IPS-18a (cell line): ENCODE results near the gene CCDC34.

Experiments used
- H3K27ac ChIP-seq: one replicate; pipeline ENCODE4 v1.5.1; 2013; ENCODE audit warnings: low read length
- H3K27me3 ChIP-seq: one replicate; pipeline ENCODE4 v1.6.1; 2013; ENCODE audit warnings: mild to moderate bottlenecking, low read length; ENCODE audit not compliant: control insufficient read depth, insufficient read depth
- H3K36me3 ChIP-seq: one replicate; pipeline ENCODE4 v1.6.1; 2013; ENCODE audit warnings: low read depth, low read length; ENCODE audit not compliant: control insufficient read depth
- H3K4me1 ChIP-seq: one replicate; pipeline ENCODE4 v1.6.1; 2013; ENCODE audit warnings: low read depth, low read length; ENCODE audit not compliant: control insufficient read depth
- H3K4me3 ChIP-seq: one replicate; pipeline ENCODE4 v1.5.1; 2013; ENCODE audit warnings: low read length
- H3K9ac ChIP-seq: one replicate; pipeline ENCODE4 v1.6.1; 2013; ENCODE audit warnings: mild to moderate bottlenecking, low read length, moderate library complexity
- H3K9me3 ChIP-seq: one replicate; pipeline ENCODE4 v1.6.1; 2013; ENCODE audit warnings: low read depth, low read length; ENCODE audit not compliant: control insufficient read depth

Gene CCDC34

GRCh38 chr11:27293515-27294417 is 69.2 kb downstream of the CCDC34 start:
- Histone ChIP-seq H3K9me3 (peaks cover 18% of the 10 kb centered on the region), H3K9ac (no peak overlapping the region), H3K27ac (no peak overlapping the region), H3K27me3 (no peaks in the 10 kb centered on the region), H3K36me3 (no peaks in the 10 kb centered on the region), H3K4me3 (no peak overlapping the region), H3K4me1 (peaks cover 9% of the 10 kb centered on the region)

DNA sequence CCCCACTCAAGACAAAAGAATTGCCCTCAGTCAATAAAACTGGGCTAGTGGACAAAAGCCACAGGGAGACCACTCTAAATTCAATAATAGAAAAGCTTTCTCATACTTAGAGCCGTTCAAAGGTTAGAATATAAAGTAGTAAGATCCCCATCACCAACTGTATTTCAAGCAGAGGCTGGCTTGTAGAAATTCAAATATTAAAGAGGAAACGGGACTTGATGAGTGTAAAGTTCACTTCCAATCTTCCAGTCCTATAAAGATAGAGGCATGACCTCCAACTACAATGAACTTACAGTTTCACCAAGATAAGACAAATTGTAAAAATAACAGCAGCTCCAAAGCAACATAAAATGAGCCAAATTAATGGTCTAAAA is 70.4 kb downstream of the CCDC34 start:
- Histone ChIP-seq H3K9ac (no peak overlapping the region), H3K4me1 (peaks cover 9% of the 10 kb centered on the region), H3K27ac (no peak overlapping the region), H3K9me3 (peaks cover 18% of the 10 kb centered on the region), H3K27me3 (no peaks in the 10 kb centered on the region), H3K4me3 (no peak overlapping the region), H3K36me3 (no peaks in the 10 kb centered on the region)

- no peak overlapping the region for H3K4me3 ChIP-seq
- no peaks in the 10 kb centered on the region for H3K27me3 ChIP-seq
- H3K4me1 ChIP-seq, result peaks cover 9% of the 10 kb centered on the region
- H3K27ac ChIP-seq, result no peak overlapping the region
- H3K9ac ChIP-seq, result no peak overlapping the region
- peaks cover 18% of the 10 kb centered on the region for H3K9me3 ChIP-seq
- H3K36me3 ChIP-seq, result no peaks in the 10 kb centered on the region
Observed at GRCh38 chr11:27291954-27292636, 70.9 kb downstream of the CCDC34 start.

DNA sequence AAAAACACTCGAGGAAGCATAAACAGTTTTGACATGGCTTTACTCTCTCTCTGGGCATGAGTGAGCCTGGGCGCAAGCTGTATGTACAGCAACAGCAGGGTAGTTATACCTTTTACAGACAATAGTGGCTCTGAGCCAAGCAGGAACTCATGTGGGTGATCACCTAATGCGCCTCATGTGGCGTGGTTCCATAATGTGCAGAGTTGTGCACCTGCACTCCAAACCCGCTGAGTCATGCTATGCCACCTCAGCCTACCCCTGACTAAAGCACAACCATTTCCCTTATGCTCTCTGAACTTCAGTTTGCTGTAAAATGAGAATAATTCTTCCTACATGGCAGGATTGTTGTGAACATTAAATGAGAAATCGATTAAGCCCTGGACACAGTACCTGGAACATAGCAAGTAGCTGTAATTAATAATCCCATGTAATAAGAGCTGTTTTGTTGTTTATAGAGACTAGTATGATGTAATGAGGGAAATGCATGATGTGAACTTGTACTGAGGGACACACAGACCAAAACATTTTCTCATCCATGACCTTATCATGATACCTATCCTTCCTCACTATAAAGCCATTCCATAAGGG is 71.6 kb downstream of the CCDC34 start:
- Histone ChIP-seq H3K27me3 (no peaks in the 10 kb centered on the region), H3K4me3 (no peak overlapping the region), H3K4me1 (peaks cover 9% of the 10 kb centered on the region), H3K9me3 (peaks cover 18% of the 10 kb centered on the region), H3K27ac (no peak overlapping the region), H3K36me3 (no peaks in the 10 kb centered on the region), H3K9ac (no peak overlapping the region)

DNA sequence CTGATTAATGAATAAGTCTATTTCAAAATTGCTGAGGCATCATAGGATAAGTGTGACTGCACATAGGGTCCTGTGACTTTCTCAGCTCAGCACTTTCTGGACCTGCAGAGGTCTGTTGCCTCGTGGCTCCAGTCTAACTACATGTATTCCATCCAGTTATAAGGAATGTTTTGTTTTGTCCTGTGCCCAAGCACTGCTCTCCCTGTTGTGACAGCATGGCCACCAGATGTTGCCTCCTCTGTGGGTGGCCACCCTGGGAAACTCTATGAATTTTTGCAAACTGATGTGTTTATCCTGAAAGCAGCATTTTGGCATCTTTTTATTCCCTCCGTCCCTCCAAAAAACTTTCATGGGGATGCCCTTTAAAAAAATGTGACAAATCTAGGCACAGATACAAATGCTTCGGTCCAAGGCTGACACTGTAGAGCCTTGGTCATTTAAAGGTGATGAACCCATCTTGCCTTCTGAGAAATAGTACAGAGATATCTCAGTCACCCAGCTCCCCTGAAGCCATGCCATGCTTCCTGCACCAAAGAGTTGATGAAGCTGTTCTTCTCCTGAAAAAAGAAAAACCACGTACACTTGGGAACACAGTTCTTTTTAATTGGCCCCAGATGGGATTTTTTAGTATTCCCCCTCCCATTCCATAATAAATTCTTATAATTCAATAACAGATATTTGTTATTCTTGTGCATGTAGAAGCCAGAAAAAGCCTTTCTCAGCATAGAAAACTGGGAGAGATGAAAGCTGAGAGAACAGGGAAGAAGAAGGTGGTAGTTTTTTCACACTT is 72.6 kb downstream of the CCDC34 start:
- Histone ChIP-seq H3K36me3 (no peaks in the 10 kb centered on the region), H3K9ac (no peak overlapping the region), H3K27ac (no peak overlapping the region), H3K4me3 (no peak overlapping the region), H3K4me1 (peaks cover 9% of the 10 kb centered on the region), H3K9me3 (peaks cover 18% of the 10 kb centered on the region), H3K27me3 (no peaks in the 10 kb centered on the region)
